HG02763 (cell line): ENCODE data around the gene LACC1.

Source experiments
- ATAC-seq: cut with Tn5 transposase; IDR thresholded peaks from one replicate; pipeline ENCODE4 v1.9.1; 2021; ENCODE audit warnings: mild to moderate bottlenecking, moderate library complexity; ENCODE audit not compliant: unreplicated experiment

LACC1 gene

GRCh38 chr13:43879755-43880181 lies at the start of gene LACC1:
Gene LACC1, plus strand, starts transcription at chr13:43879904. Its CDS starts 1,082 bp downstream, at chr13:43880986.
- ATAC-seq: peak; percentile 31

- no peak for ATAC-seq
These were observed 49.2 kb upstream of the LACC1 start for GRCh38 chr13:43830497-43830881.

GRCh38 chr13:43831088-43831487 lies 48.6 kb upstream of the LACC1 start:
- no peak for ATAC-seq

- ATAC-seq: no peak
These were observed 44.0 kb upstream of the LACC1 start for GRCh38 chr13:43835701-43836100.

GRCh38 chr13:43838909-43839308 lies 40.8 kb upstream of the LACC1 start:
- no peak for ATAC-seq

- ATAC-seq: no peak
These were observed 33.1 kb upstream of the LACC1 start for GRCh38 chr13:43846496-43847158.

- ATAC-seq: no peak
These were observed 31.6 kb upstream of the LACC1 start for GRCh38 chr13:43848001-43848649.

- no peak for ATAC-seq
These were observed 28.8 kb upstream of the LACC1 start for GRCh38 chr13:43850873-43851272.

- no peak for ATAC-seq
These were observed 26.7 kb upstream of the LACC1 start for GRCh38 chr13:43852923-43853404.

GRCh38 chr13:43861863-43862262 lies 17.8 kb upstream of the LACC1 start:
- ATAC-seq: no peak

- no peak for ATAC-seq
These were observed 14.8 kb upstream of the LACC1 start for GRCh38 chr13:43864921-43865320.

GRCh38 chr13:43865892-43866291 lies 13.8 kb upstream of the LACC1 start:
- ATAC-seq: no peak

- ATAC-seq: no peak
These were observed 7.5 kb upstream of the LACC1 start for GRCh38 chr13:43872181-43872580.

- ATAC-seq: no peak
These were observed 5.1 kb upstream of the LACC1 start for GRCh38 chr13:43874504-43875092.

- no peak for ATAC-seq
These were observed 3.3 kb upstream of the LACC1 start for GRCh38 chr13:43876366-43876765.

- no peak for ATAC-seq
These were observed 2.4 kb upstream of the LACC1 start for GRCh38 chr13:43877326-43877725.

- no peak for ATAC-seq
These were observed 1.9 kb upstream of the LACC1 start for GRCh38 chr13:43877766-43878165.

GRCh38 chr13:43878892-43879754 lies 581 bp upstream of the LACC1 start, which contains the start of gene CCDC122:
Gene CCDC122, minus strand, starts transcription at chr13:43879740. Its CDS starts 10,364 bp downstream, at chr13:43869376.
- peak; percentile 71 for ATAC-seq

GRCh38 chr13:43880214-43880855 lies 631 bp downstream of the LACC1 start:
- ATAC-seq: no peak

- ATAC-seq: no peak
These were observed 1.2 kb downstream of the LACC1 start for GRCh38 chr13:43880926-43881325.

GRCh38 chr13:43881580-43881979 lies 1.9 kb downstream of the LACC1 start:
- ATAC-seq: no peak
